Loucy (cell line): ENCODE measurements around the gene RTL1.

Source experiments
- EZH2phosphoT487 ChIP-seq: fragments of 200-600 bp; IDR thresholded peaks from 2 replicates; pipeline ENCODE4 v1.6.1; 2018; ENCODE audit warnings: antibody characterized with exemption, mild to moderate bottlenecking, moderate library complexity, borderline replicate concordance
- TF ChIP-seq, protein P1 (sequence below): fragments of 200-600 bp; sonication (generic); conservative IDR thresholded peaks from 2 replicates; pipeline ENCODE4 v1.5.1; 2014; ENCODE audit warnings: mild to moderate bottlenecking, antibody characterized with exemption, low read length

GRCh38 chr14:100864206-100864605, 39.3 kb downstream of the RTL1 start:
- TF ChIP-seq, protein P1, sequence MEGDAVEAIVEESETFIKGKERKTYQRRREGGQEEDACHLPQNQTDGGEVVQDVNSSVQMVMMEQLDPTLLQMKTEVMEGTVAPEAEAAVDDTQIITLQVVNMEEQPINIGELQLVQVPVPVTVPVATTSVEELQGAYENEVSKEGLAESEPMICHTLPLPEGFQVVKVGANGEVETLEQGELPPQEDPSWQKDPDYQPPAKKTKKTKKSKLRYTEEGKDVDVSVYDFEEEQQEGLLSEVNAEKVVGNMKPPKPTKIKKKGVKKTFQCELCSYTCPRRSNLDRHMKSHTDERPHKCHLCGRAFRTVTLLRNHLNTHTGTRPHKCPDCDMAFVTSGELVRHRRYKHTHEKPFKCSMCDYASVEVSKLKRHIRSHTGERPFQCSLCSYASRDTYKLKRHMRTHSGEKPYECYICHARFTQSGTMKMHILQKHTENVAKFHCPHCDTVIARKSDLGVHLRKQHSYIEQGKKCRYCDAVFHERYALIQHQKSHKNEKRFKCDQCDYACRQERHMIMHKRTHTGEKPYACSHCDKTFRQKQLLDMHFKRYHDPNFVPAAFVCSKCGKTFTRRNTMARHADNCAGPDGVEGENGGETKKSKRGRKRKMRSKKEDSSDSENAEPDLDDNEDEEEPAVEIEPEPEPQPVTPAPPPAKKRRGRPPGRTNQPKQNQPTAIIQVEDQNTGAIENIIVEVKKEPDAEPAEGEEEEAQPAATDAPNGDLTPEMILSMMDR: no peak
- TF ChIP-seq EZH2phosphoT487: no peak
